Measurements from ENCODE around the gene SLX4. TPM values are rescaled to one million over a fixed set of nuclear protein-coding genes. Genes with fewer than 3 reads are reported as not detected.

Gene SLX4
- total and polyA plus RNA-seq, 9 of the 15 experiments (the other 6 are each of a cell fraction or from before 2014, with no cell fraction given) = 0.29 to 7.9 (median 3.8) TPM

GRCh38 chr16:3546986-3547682, 64.3 kb downstream of the SLX4 start:
- no peaks in the 10 kb centered on the region for H3K4me1 ChIP-seq (replicated peaks in 1 of 2; ENCODE audit: control insufficient read depth in 2 of 2, insufficient read depth in 2 of 2, low read length in 2 of 2)
- intact Hi-C loops (cut with micrococcal nuclease) = no loop called here
- no peaks in the 10 kb centered on the region for H3K79me2 ChIP-seq (ENCODE audit: control insufficient read depth, insufficient read depth, low read length)
- DNase-seq (ENCODE audit: extremely low read depth in 1 of 4, low spot score in 3 of 4) = no peak
- ATAC-seq = no peak; the same call in 2 of the 3 replicates
- in situ Hi-C loops (cut with MboI) = no loop called here
- no peak overlapping the region; the same call in 1 of the 2 replicates for H3K4me2 ChIP-seq (ENCODE audit: insufficient read depth, low read length)
- FAIRE-seq = no peak
- CTCF ChIA-PET (ENCODE audit: low intra/inter-chr PET ratio) = no interaction called here
- H2AFZ ChIP-seq (ENCODE audit: low read depth, low read length) = peak overlapping the region; percentile 33; the same call in 1 of the 2 replicates
- POLR2A ChIA-PET = interaction anchor here (0.6 to 0.8 kb wide), 2 partner anchors 10 to 242 kb away, joined by 3 read pairs; no protein-coding TSS in a partner anchor
- no TSS peak for BruUV-seq (replicated peaks)
- no peaks in the 10 kb centered on the region for H3K9me3 ChIP-seq (replicated peaks; ENCODE audit: control insufficient read depth, insufficient read depth, low read depth, low read length)
- H3K9ac ChIP-seq (ENCODE audit: insufficient read depth in 1 of 2, low read depth in 2 of 2, low read length in 2 of 2) = no peak overlapping the region
- H4K20me1 ChIP-seq (replicated peaks; ENCODE audit: control insufficient read depth, insufficient read depth, low read length) = no peaks in the 10 kb centered on the region
- H3K36me3 ChIP-seq (ENCODE audit: control insufficient read depth, insufficient read depth, low read length) = no peaks in the 10 kb centered on the region
- H3K4me3 ChIP-seq = no peak overlapping the region
- H3K9me1 ChIP-seq (ENCODE audit: control insufficient read depth, insufficient read depth, low read length) = no peaks in the 10 kb centered on the region
- TF ChIP-seq EWSR1 (IDR thresholded peaks at IDR 0.05; ENCODE audit: borderline replicate concordance, low read depth, partially characterized antibody) (no peak), CEBPG (CRISPR knock-in tag; IDR thresholded peaks at IDR 0.05) (no peak), CEBPG (tag; conservative IDR thresholded peaks at IDR 0.05 in 1 of 2, IDR thresholded peaks at IDR 0.05 in 1 of 2) (peak; percentile 59 to 77), MEF2A (IDR thresholded peaks at IDR 0.05; ENCODE audit: control insufficient read depth, low read depth, low read length) (peak; percentile 79), ATF3 (IDR thresholded peaks at IDR 0.05) (peak; percentile 85), ATF3 (CRISPR knock-in tag; conservative IDR thresholded peaks at IDR 0.05) (no peak), CEBPB (tag; IDR thresholded peaks at IDR 0.05) (peak; percentile 74), ELF4 (CRISPR knock-in tag; IDR thresholded peaks at IDR 0.05) (no peak), MEF2D (tag; conservative IDR thresholded peaks at IDR 0.05; ENCODE audit: low read depth) (peak; percentile 80)
- H3K27ac ChIP-seq (ENCODE audit: extremely low read depth, low read depth, low read length) = no peak overlapping the region; the same call in 2 of the 3 replicates
- peaks cover 15 to 66% of the 10 kb centered on the region in 2 experiments; a peak in 4 of 5 replicates for H3K27me3 ChIP-seq (ENCODE audit: control insufficient read depth in 2 of 2, insufficient read depth in 2 of 2, low read length in 2 of 2)
- WGBS (ENCODE audit: insufficient coverage, low coverage, missing lambda C conversion rate) = 14% methylated on average over 13 of the region's 15 CpGs
